Transverse colon (tissue), 3 donors: ENCODE data around the gene DICER1.

Experiments
- CTCF ChIP-seq, 5 experiments: fragments of 200-600 bp in 3 of 5; fragments of 450-650 bp in 2 of 5; sonication (generic) in 3 of 5; IDR thresholded peaks; 1 replicate in 2 of 5; 2 replicates in 3 of 5; pipeline ENCODE4 v1.5.1; 2016 to 2017; ENCODE audit warnings: antibody characterized with exemption in 5 of 5, inconsistent platforms in 3 of 5, mild to moderate bottlenecking in 2 of 5, moderate library complexity in 1 of 5
- EP300 ChIP-seq: sonication (generic); formaldehyde crosslinking; IDR thresholded peaks from one replicate; pipeline ENCODE4 v1.6.1; 2017; ENCODE audit warnings: antibody characterized with exemption, low read depth

- no peak for TF ChIP-seq CTCF (IDR thresholded peaks at IDR 0.05)
- no peak for TF ChIP-seq EP300
Measured at GRCh38 chr14:95156161-95157047, 925 bp downstream of the DICER1 start.
